Spleen (tissue), 11 donors: ENCODE measurements around the gene KDM3B. TPM values are rescaled to one million over a fixed set of nuclear protein-coding genes. Genes with fewer than 3 reads are reported as not detected.

Experiments used
- DNase-seq: peaks from one replicate; pipeline ENCODE4 v3.0.0-alpha.2; 2020
- H3K27ac ChIP-seq, 8 donors: fragments of 200-600 bp; sonication (generic) in 7 of 8; 1 replicate in 4 of 8; 2 replicates in 4 of 8; pipeline versions ENCODE4 v1.5.0 to v1.8.0; 2016 to 2021; ENCODE audit warnings: inconsistent platforms in 4 of 8, mild to moderate bottlenecking in 4 of 8, moderate library complexity in 1 of 8
- H3K27me3 ChIP-seq, 7 donors: fragments of 200-600 bp; sonication (generic) in 6 of 7; replicated peaks in 1 of 7; 1 replicate in 4 of 7; 2 replicates in 3 of 7; pipeline versions ENCODE4 v1.5.0 to v1.8.0; 2016 to 2021; ENCODE audit warnings: inconsistent platforms in 3 of 7, mild to moderate bottlenecking in 1 of 7
- H3K36me3 ChIP-seq, 6 donors: fragments of 200-600 bp; sonication (generic) in 5 of 6; 1 replicate in 4 of 6; 2 replicates in 2 of 6; pipeline versions ENCODE4 v1.5.0 to v1.8.0; 2016 to 2021; ENCODE audit warnings: inconsistent platforms in 2 of 6
- H3K4me1 ChIP-seq, 6 donors: fragments of 200-600 bp; sonication (generic) in 5 of 6; 1 replicate in 3 of 6; 2 replicates in 3 of 6; pipeline versions ENCODE4 v1.5.0 to v1.8.0; 2016 to 2021; ENCODE audit warnings: inconsistent platforms in 3 of 6
- H3K4me3 ChIP-seq, 8 donors: fragments of 200-600 bp; sonication (generic) in 7 of 8; 1 replicate in 4 of 8; 2 replicates in 4 of 8; pipeline versions ENCODE4 v1.5.0 to v1.8.0; 2016 to 2021; ENCODE audit warnings: inconsistent platforms in 4 of 8, mild to moderate bottlenecking in 4 of 8, moderate library complexity in 2 of 8
- H3K9me3 ChIP-seq, 8 donors: fragments of 200-600 bp; sonication (generic) in 7 of 8; 1 replicate in 4 of 8; 2 replicates in 4 of 8; pipeline versions ENCODE4 v1.5.0 to v1.8.0; 2016 to 2021; ENCODE audit warnings: inconsistent platforms in 4 of 8
- CTCF ChIP-seq, 11 experiments: fragments of 200-600 bp in 7 of 11; fragments of 450-650 bp in 4 of 11; sonication (generic) in 4 of 11; IDR thresholded peaks in 8 of 11; conservative IDR thresholded peaks in 3 of 11; 1 replicate in 7 of 11; 2 replicates in 4 of 11; pipeline versions ENCODE4 v1.4.0 to v1.8.0; 2016 to 2021; ENCODE audit warnings: antibody characterized with exemption in 11 of 11, inconsistent platforms in 4 of 11, mild to moderate bottlenecking in 1 of 11
- POLR2A ChIP-seq, 3 donors: fragments of 450-650 bp; IDR thresholded peaks; one replicate each; pipeline ENCODE4 v1.5.1; 2017; ENCODE audit warnings: antibody characterized with exemption in 3 of 3, mild to moderate bottlenecking in 1 of 3
- POLR2AphosphoS5 ChIP-seq, 3 donors: sonication (generic); formaldehyde crosslinking; IDR thresholded peaks; one replicate each; pipeline ENCODE4 v1.5.1; 2017; ENCODE audit warnings: antibody characterized with exemption in 3 of 3
- WGBS, 5 donors: extraction: QIAGEN DNeasy Blood & Tissue Kit in 3 of 5; methylation state at CpG; one replicate each; pipeline versions ENCODE4 v1.1.5 to v1.1.7; 2013 to 2018; 5-methylcytosine and 5-hydroxymethylcytosine counted together
- intact Hi-C: fragments of 100-400 bp; cut with DNase I; formaldehyde crosslinking; loops from one replicate; pipeline ENCODE4 v1.15.0; 2023; ENCODE audit warnings: low total_unique reads
- polyA plus RNA-seq, 3 donors: library from polyadenylated mRNA; stranded (reverse); fragments of 200-250 nt; gene quantifications; one replicate each; pipeline ENCODE4 v1.2.1, GENCODE V29; 2013
- total RNA-seq, 7 donors: library from RNA; depleted of rRNA in 3 of 7; stranded (reverse); fragments of >200 nt in 3 of 7; fragmentation: NEBNext Ultra II Directional in 4 of 7; extraction: Animal tissue kit (Norgen Biotek cat#: 25700) in 4 of 7; gene quantifications; one replicate each; pipeline versions ENCODE4 v1.1.0 to v1.2.1, GENCODE V29; 2016 to 2021
- donor health status: healthy with polysubstance abuse.
- donor health status: DM: no; HTN: no; CAD: no; lungs with moderate emphysema.
- donor health status: DM: no; HTN: no; CAD: no.
- donor health status: Bipolar disorder and iron deficiency.
- donor health status: healthy.
- donor health status: DM: no; HTN: no; CAD: no.
- donor health status: DM: yes; HTN: yes; CAD: no.

Gene KDM3B
- total and polyA plus RNA-seq, 10 donors: 21.6 to 90.6 (median 75.1) TPM

- H3K4me3 ChIP-seq: no peak overlapping the region
- H3K4me1 ChIP-seq: peaks cover 0 to 14% (median 7%) of the 10 kb centered on the region in 6 donors
- H3K27me3 ChIP-seq: no peaks in the 10 kb centered on the region
- WGBS, 5 donors: 84 to 96% (median 92%) methylated on average over 6 of the region's 6 CpGs
- no peak for DNase-seq
- H3K9me3 ChIP-seq: no peaks in the 10 kb centered on the region
- TF ChIP-seq CTCF (IDR thresholded peaks at IDR 0.05 in 8 of 11, conservative IDR thresholded peaks at IDR 0.05 in 3 of 11) (no peak), POLR2AphosphoS5 (IDR thresholded peaks at IDR 0.05) (no peak), POLR2A (IDR thresholded peaks at IDR 0.05) (no peak)
- no peaks in the 10 kb centered on the region for H3K36me3 ChIP-seq
- H3K27ac ChIP-seq: no peak overlapping the region
- intact Hi-C loops: no loop called here
Measured at GRCh38 chr5:138452720-138453119, 100.2 kb downstream of the KDM3B start.

- WGBS, 5 donors: 69 to 88% (median 87%) methylated on average over 12 to 13 of the region's 13 CpGs
- intact Hi-C loops: no loop called here
- TF ChIP-seq CTCF (IDR thresholded peaks at IDR 0.05 in 8 of 11, conservative IDR thresholded peaks at IDR 0.05 in 3 of 11): no peak
- no peak for TF ChIP-seq POLR2AphosphoS5 (IDR thresholded peaks at IDR 0.05)
- no peak for TF ChIP-seq POLR2A (IDR thresholded peaks at IDR 0.05)
- Histone ChIP-seq H3K27ac (no peak overlapping the region), H3K36me3 (no peaks in the 10 kb centered on the region), H3K4me1 (peaks cover 2 to 23% (median 16%) of the 10 kb centered on the region in 6 donors), H3K9me3 (no peaks in the 10 kb centered on the region), H3K4me3 (no peak overlapping the region), H3K27me3 (no peaks in the 10 kb centered on the region)
- DNase-seq: no peak
Measured at GRCh38 chr5:138453590-138453989, 101.1 kb downstream of the KDM3B start.

- Histone ChIP-seq H3K9me3 (no peaks in the 10 kb centered on the region), H3K4me3 (no peak overlapping the region), H3K27ac (no peak overlapping the region), H3K4me1 (peaks cover 7 to 28% (median 21%) of the 10 kb centered on the region in 6 donors), H3K27me3 (no peaks in the 10 kb centered on the region), H3K36me3 (no peaks in the 10 kb centered on the region)
- intact Hi-C loops: no loop called here
- WGBS, 5 donors: 83 to 90% (median 89%) methylated on average over 8 of the region's 8 CpGs
- DNase-seq: no peak
- TF ChIP-seq POLR2A (IDR thresholded peaks at IDR 0.05): no peak
- TF ChIP-seq POLR2AphosphoS5 (IDR thresholded peaks at IDR 0.05): no peak
- no peak for TF ChIP-seq CTCF (IDR thresholded peaks at IDR 0.05 in 8 of 11, conservative IDR thresholded peaks at IDR 0.05 in 3 of 11)
Measured at GRCh38 chr5:138454121-138454520, 101.6 kb downstream of the KDM3B start.

GRCh38 chr5:138455232-138455930, 102.9 kb downstream of the KDM3B start:
- Histone ChIP-seq H3K27ac (no peak overlapping the region), H3K9me3 (no peaks in the 10 kb centered on the region), H3K4me3 (no peak overlapping the region), H3K27me3 (no peaks in the 10 kb centered on the region), H3K4me1 (peaks cover 0 to 30% (median 22%) of the 10 kb centered on the region in 6 donors), H3K36me3 (no peaks in the 10 kb centered on the region)
- TF ChIP-seq POLR2A (IDR thresholded peaks at IDR 0.05): no peak
- TF ChIP-seq CTCF (IDR thresholded peaks at IDR 0.05 in 8 of 11, conservative IDR thresholded peaks at IDR 0.05 in 3 of 11): no peak
- TF ChIP-seq POLR2AphosphoS5 (IDR thresholded peaks at IDR 0.05): no peak
- no peak for DNase-seq
- intact Hi-C loops: no loop called here
- WGBS, 5 donors: 88 to 91% (median 89%) methylated on average over 11 of the region's 11 CpGs
